ENCODE results near the gene UTF1.

Gene UTF1

DNA sequence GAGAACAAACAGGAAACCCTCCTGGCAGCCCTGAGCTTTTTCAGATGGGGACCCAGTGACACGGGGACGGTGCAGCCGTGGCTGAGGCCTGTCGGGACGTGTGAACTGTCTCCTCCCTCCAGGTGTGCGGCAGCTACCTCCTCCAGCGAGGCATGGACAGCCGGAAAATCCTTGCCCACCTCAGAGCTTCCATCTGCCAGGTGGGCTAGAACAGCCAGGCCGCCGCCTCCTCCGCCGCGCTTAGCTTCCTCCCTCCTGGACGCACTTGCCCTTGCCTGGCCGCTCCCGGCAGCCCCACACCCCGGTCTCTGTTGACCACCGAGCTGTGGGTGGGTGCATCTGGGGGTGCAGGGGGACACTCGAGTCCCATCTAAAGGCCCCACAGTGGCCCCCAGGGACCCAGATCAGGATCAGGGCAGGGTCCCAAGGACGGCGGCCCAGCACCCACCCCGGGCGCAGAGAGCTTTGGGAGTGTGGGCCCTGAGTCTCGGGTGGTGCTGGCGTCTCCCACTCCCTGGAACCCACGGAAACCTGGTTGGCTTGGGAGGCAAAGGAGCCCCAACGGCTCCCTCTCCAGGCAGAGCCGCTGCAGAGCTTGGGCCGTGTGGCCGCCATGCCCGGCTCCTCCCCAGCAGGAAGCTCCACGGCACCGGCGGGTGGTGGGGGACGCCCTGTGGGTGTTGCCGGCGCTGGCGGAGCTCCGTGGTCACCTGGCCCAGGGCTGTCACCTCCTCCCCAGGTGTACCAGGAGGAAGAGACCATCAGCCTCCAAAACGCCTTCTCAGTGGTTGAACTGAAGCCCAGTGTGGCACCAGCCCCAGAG lies 32.9 kb upstream of the UTF1 start:
- DNase-seq = no peak

DNA sequence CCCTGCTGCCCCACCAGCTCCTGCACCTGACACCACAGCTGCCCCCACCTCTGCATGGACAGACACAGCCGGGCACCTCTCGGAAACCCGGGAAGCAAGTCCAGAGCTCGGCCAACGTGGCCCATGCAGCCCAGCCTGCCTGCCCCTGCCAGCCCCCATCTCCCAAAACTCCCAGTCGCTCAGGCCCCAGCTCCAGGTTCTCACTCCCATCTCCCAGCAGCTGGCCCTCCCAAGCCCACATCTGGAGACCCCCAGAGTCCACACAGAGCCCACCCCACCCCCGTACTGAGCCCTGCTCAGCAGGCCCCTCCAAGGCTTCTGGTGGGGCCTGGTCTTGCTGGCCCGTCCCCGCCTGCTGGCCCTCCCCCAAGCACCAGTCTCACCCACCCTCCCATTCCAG lies 32.2 kb upstream of the UTF1 start:
- DNase-seq = no peak

DNA sequence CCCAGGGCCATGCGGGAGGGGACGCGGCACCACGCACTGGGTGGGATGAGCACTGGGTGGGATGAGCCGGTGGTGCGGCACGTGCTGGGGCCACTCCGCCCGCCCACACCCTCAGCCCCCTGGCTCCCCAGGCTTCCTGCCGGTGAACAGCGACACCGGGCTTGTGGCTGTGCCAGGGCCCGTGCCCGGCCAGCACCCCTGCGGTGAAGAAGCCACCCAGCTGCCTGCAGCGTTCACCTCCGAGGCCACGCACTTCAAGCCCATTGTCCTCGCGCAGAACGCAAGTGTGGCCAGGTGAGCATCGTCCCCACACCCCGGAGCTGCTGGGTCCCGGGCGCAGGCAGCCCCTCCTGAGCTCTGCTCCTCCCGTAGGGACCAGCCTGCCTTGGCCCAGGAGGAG lies 31.8 kb upstream of the UTF1 start:
- no peak for DNase-seq

DNA sequence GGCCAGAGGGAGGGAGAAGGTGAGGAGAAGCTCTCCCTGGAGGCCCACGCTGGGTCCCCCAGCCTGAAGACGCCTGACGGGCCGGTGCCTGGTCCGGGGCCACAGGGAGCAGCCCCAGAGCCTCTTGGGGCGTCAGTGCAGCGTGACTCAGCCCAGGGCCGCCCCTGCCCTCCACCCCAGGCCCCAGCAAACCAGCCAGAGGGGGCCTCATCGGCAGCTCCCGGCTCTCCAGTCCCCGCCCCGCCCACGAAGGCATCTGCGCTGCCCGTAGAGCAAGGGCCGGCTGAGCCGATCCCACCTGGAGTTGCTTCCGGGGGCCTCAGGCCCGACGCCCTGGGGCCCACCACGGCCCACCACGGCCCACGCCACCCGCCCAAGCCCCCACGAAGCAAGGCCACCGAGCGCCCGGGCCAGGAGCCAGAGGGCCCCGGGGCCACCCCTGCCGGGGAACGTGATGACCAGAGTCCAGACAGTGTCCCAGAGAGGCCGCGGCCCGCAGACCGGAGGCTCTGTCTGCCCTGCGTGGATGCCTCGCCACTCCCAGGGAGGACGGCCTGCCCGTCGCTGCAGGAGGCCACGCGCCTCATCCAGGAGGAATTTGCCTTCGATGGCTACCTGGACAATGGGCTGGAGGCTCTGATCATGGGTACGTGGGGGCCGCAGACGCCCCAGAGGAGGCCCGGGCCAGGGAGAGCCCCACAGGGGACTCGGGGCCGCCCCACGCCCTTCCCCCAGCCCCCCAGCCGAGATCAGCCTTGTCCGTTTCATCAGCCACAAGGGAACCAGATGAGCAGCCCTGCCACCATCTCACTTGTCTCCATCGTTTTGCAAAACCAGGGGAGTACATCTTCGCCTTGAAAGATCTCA lies 31.2 kb upstream of the UTF1 start:
- DNase-seq = no peak

DNA sequence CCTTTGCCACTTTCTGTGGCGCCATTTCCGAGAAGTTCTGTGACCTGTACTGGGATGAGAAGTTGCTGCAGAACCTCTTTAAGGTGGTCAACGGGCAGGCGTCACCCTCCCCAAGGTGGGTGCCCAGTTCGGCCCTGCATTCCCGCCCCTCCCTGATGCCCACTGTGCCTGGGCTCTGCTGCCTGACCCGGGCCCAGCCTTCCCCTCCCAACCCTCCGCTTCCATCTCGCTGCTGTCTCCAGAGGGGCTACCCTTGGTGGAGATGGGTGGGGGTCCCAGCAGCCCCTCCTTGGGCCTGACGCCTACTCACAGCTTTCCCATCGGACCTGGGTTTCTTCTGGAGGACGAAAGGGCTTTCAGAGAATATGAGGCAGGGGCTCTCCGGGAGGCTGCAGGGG lies 30.5 kb upstream of the UTF1 start:
- no peak for DNase-seq

DNA sequence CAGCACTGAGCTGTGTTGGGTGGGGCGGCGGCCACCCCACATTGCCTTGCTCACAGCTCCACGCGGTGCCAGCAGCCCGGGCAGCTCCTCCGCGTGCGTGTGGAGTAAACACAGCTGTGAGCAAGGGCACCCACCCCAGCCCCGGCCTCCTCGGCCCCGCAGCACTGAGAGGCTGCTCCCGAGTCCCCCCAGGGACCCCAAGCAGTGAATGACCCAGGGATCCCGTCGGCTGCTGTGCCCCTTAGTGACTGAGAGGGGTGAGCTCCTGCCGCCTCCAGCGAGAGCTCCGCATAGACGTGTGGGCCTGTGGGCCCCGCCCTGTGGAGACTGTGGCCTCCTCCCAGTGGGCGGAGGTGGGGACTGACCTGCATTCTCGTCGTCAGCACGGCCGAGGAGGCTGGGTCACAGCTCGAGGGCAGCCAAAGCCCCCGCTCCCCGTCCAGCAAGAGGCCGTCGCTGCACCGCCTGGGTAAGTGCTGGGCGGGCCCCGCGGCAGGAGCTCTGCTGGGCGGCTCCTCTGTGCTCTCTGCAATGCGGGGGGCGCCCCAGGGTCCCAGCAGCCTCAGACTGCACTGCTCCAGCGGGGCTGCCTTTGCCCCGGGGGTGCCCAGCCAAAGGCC lies 29.9 kb upstream of the UTF1 start:
- DNase-seq = no peak

DNA sequence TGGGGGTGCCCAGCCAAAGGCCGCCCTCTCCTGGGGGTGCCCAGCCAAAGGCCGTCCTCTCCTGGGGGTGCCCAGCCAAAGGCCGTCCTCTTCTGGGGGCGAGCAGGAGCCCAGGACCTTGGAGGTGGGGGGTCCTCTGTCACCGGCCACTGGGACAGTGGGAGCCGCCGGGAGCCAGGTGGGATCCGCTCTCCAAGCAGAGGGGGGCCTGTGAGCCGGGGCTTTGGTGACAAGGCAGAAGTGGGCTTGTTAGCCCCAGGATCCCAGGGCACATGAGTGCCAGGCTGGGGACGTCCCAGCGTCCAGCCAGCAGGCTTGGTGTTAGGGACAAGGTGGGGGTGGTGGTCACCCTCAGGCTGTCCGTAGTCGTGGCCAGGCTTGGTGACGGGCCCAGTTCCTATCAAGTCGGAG lies 29.4 kb upstream of the UTF1 start:
- no peak for DNase-seq

DNA sequence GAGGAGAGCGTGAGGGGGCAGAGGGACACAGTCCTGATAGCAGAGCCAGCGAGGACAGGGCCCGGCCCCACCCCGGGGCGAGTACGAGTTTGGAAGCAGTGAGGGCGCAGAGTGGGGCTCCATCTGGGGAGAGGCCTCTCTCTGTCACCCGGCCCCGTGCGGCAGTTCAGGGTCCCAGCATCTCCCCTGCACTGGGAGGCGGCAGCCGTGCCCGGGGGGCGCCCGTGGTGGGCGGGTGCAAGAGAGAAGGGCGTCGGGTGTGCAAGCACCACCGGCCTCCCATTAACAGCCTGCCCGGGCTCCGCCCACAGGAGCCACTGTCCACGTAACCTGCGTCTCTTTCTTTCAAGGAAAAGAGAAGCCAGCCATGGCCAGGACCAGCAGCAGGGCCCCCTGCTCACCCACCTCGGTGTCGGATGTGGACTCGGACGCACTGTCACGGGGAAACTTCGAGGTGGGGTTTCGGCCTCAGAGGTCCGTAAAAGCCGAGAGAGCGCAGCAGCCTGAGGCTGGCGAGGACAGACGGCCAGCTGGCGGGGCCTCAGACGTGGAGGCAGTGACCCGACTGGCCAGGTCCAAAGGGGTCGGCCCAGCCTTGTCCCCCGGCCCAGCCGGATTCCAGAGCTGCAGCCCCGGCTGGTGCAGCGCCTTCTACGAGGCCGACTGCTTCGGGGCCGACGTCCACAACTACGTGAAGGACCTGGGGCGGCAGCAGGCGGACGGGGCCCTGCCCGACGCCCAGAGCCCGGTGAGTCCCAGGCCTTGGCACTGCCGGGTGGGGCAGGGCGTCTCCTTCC lies 28.7 kb upstream of the UTF1 start:
- DNase-seq = no peak

DNA sequence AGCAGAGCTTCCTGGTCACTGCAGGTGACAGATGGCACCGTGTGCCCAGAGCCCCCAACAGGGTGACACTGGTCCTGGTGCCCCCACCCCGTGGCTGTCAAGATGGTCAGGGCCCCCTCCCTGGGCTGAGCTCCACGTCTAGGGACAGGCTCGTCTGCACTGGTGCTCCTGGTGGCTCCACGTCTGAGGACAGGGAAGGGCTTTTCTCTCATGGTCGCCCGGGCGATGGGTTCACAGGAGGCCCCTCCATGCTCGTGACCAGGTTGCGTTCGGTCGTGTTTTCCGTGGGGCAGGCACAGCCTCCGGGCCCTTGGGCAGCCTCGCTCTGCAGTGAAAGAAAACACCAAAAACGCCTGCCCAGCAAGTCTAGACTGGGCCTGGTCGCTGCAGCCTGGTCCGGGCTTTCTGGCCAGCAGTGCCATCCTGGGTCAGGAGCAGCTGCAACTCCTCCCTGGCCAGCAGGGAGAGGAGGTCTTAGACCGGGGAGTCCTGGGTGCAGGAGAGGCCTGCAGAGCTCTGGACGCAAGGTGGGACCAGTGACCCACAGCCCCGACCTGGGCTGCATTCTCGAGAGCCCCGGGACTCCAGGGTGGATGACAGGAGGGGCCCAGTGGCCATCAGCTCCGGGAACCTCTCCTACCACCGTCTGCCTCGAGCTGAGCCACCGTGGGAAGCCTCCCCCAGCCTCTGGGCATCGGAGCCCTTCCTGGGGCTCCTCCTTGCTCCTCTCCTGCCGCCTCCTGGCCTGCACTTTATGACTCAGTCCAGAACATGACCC lies 27.9 kb upstream of the UTF1 start:
- no peak for DNase-seq

DNA sequence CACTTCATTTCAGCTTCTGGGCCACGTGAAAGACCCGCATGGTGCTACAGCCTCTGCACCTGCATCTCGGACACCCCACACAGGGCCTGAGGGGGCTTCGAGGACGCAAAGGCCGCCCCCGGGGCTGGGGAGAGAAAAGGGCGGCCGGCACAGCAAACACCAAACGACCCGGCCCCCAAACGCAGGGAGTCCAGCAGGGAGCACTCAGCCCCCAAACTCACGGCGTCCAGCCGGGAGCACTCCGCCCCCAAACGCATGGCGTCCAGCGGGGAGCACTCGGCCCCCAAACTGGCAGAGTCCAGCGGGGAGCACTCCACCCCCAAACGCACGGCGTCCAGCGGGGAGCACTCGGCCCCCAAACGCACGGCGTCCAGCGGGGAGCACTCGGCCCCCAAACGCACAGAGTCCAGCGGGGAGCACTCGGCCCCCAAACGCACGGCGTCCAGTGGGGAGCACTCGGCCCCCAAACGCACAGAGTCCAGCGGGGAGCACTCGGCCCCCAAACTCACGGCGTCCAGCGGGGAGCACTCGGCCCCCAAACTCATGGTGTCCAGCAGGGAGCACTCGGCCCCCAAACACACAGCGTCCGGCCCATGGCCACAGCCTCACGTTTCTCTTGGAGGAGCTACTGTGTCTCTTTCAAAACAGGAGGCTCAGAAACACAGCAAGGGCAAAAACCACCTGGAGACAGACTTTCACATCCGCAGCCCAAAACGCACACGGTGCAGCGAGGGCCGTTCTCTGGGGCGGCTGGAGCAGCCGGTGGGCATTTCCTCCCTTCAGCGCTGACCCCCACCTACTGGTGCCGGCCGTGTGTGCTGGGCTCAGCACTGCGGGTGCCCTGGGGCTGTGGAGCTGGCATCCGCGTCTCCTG lies 27.0 kb upstream of the UTF1 start:
- DNase-seq = no peak

DNA sequence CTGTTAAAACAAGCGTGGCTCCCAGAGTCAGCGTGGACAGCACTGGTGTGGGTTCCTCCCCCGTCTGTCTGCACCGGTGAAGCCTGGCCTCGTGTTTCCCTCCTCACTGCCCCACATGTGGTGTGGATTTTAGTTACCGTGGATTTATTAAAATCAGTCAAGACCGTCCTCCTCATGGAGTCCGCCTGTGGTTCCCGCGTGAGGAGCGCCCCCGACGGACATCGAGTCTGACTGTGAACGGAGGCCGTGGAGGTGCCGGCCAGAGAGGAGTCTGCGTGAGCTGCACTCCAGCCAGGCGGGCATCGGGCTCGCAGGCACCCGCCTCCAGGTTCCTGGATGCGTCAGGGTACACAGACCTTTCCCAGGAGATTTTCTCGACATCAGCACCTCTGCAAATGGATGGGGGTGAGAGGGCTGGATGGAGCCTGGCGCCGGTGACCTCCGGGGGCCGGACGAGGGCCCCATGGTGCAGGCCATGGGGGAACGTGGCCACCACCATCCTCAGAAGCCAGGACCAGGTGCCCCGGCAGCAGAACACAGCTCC lies 26.3 kb upstream of the UTF1 start:
- no peak for DNase-seq

DNA sequence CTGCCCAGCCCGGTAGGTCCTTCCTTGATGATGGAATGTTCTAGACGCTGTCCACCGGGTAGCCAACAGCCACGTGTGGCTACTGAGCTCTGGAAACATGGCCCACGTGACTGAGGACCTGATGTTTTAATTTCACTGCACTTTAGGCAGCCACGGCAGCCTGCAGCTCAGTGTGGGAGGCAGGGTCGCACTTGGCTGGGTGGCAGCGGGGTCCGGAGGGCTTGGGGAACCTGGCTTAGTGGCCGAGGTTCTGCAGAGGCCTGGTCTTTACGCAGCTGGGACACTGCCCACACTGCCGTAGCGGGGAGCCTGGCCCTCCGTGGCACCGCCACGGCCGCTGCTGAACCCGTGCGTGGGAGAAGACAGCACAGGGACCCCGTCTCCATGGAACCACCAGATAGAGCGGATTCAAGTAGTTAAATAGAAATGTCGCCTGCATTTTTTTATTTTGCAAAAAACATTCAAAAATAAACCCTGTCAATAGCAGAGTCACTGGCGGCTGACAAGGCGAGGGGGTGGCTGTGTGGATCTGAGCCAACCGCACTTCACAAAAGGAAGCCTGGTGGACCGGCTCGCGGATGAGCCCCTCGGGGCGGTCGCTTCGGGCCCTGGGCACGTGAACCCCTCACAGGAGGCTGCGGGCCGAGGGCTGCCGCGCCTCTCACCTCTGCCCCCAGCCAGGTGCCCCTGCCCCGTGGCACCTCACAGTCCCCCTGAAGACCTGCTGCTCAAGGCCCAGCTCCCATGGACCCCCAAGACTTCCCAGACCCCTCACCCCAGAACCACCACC lies 25.6 kb upstream of the UTF1 start:
- DNase-seq = no peak

DNA sequence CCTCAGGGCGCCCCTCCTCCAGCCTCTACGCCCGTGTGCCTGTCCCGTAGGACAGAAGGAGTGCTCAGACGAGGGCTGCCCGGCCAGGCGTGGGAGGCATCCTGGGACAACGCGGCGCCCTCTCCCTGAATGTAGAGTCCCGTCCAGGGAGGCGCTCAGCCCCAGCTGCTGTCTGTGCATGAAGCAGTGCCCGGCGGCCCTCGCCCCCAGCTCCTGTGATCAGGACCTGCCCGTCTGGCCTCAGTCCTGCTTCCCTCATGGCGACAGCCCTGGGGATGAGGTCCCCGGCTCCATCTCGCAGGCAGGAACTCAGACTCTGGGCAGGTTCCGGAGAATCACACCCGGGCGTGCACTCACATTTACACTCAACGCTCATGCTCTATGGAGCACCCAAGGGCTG lies 24.9 kb upstream of the UTF1 start:
- DNase-seq = no peak

DNA sequence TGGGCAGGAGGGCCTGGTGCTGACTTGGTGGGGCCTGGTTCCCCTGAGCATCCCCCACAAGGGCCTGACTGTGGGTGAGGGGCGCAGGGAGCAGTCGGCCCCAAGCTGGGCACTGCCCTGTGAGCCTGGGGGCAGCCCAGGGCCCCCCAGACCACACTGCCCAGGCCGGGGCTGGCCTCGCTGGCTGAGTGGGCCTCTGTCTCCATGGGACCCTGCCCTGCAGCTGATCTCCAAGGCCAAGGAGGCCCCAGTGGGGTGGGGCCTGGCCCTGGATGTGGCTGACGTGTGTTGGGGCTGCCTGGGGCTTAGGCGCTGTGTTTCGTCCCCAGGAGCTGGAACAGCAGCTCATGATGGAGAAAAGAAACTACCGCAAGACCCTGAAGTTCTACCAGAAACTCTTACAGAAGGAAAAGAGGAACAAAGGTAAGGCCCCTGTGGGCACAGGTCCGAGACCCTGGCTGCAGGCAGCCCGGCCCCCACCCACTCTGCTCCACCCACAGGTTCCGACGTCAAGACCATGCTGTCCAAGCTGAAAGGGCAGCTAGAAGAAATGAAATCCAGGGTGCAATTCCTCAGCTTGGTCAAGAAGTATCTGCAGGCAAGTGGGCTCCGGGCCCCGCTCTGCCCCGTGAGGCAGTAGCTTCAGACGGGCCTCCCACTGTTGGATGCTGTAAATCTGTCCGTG lies 23.5 kb upstream of the UTF1 start:
- DNase-seq = no peak

DNA sequence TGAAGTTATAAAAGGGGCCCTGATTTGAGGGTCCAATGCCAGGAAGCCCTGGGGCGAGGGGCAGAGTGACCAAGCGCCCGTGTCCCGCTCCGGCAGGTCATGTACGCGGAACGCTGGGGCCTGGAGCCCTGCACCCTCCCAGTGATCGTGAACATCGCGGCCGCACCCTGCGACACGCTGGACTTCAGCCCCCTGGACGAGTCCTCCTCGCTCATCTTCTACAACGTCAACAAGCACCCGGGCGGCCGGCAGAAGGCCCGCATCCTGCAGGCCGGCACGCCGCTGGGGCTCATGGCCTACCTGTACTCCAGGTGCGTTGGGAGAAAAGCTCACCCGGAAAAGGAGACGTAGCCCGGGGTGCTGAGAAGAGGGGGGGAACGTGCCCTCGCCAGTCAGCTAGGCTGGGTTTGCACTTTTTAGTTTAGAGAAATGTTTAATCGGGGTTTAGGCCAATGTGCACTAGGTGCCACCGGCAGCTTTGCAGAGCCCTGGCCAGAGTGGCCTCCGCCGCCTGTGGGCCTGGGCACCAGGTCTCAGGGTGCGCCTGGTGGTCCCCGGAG lies 22.9 kb upstream of the UTF1 start:
- DNase-seq = no peak

DNA sequence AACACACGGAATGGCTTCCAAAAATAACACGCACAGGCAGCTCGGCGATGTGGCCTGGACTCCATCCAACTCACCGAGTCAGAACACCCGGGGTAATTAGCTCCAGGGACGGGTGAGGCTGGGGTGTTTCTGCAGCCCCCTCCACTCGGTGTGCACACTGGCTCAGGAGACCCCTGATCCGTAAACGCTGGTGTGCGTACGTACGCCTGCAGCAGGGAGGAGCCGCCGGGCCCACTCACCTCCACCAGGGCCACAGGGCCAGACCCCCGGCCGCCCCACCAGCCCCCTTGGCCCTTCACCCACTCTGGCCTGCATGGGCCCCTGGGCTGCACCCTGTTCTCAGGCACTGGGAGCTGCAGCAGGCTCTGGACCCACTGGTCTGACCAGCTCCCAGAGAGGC lies 22.4 kb upstream of the UTF1 start:
- DNase-seq = no peak

DNA sequence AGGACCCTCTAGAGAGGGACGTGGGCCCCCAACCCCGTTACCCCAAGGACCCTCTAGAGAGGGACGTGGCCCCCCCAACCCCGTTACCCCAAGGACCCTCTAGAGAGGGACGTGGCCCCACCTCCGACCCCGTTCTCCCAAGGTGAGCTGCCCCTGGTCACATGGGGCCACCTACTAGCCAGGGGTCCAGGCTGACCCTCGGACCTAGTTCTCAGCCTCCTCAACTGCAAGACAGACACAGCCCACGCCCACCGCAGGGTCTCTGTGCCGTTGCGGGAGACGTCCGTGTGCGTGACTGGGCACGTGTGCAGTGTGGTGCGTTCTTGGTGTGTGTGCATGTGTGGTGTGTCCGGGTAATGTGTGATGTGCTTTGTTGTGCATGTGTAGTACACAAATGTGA lies 21.6 kb upstream of the UTF1 start:
- DNase-seq = no peak

DNA sequence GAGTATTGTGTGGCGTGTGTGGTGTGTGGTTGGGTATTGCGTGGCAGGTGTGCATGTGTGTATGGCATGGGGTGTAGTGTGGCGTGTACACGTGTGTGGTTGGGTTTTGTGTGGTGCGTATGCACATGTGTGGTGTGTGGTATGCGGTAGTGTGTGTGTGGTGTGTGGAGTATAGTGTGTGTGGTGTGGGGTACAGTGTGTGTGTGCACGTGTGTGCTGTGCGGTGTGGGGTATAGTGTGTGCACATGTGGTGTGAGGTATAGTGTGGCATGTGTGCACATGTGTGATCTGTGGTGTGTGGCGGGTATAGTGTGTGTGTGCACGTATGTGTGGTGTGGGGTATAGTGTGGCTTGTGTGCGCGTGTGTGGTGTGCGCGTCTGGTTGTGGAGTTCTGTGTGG lies 20.9 kb upstream of the UTF1 start:
- DNase-seq = no peak

DNA sequence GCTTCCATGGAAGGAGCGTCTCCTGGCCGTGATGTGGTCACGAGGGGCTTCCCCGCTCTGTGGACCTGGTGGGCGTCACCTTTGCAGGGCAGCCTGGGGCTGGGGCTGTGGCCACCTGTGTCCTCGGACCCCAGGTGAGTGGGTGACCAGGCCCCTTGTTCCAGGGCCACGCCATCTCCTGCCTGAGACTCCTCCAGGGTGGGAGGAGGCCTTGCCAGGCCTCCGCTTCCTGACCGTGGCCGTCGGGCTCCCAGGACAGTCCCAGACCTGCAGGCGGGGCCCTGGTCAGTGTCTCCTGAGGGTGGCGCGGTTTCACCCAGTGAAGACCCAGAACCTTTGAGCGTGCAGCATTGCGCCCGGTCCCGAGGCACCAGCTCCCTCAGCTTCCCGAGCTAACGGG lies 20.4 kb upstream of the UTF1 start:
- no peak for DNase-seq
